K562 (cell line): ENCODE results near the gene ZFAND6. TPM values are rescaled to one million over a fixed set of nuclear protein-coding genes. Genes with fewer than 3 reads are reported as not detected.

Experiments
- ARID1B ChIP-seq: fragments of 450-650 bp; IDR thresholded peaks from 2 replicates; pipeline ENCODE4 v1.6.1; 2016; ENCODE audit warnings: antibody characterized with exemption, mild to moderate bottlenecking, inconsistent platforms
- CAMTA2 ChIP-seq: fragments of 250-450 bp; sonication (Bioruptor Pico); conservative IDR thresholded peaks from 2 replicates; pipeline ENCODE4 v1.5.1; 2022
- CBFA2T3 ChIP-seq: fragments of 450-650 bp; IDR thresholded peaks from 2 replicates; pipeline ENCODE4 v1.6.1; 2017
- CREBBP ChIP-seq: IDR thresholded peaks from one replicate; pipeline ENCODE4 v1.6.1; 2012; ENCODE audit warnings: low read depth, mild to moderate bottlenecking, control low read depth, inconsistent platforms, low read length
- KAT7 ChIP-seq: sonication (generic); formaldehyde crosslinking; IDR thresholded peaks from 2 replicates; pipeline ENCODE4 v1.8.0; 2022; ENCODE audit warnings: missing genetic modification reagents, mild to moderate bottlenecking, borderline replicate concordance
- KDM5B ChIP-seq: fragments of 200-600 bp; sonication (generic); IDR thresholded peaks from 2 replicates; pipeline ENCODE4 v1.6.1; 2012; ENCODE audit warnings: low read depth, mild to moderate bottlenecking, moderate library complexity, low read length, control low read depth, inconsistent platforms; ENCODE audit not compliant: insufficient replicate concordance
- NR3C1 ChIP-seq: sonication (generic); formaldehyde crosslinking; IDR thresholded peaks from 2 replicates; pipeline ENCODE4 v1.8.1; 2022; ENCODE audit warnings: missing genetic modification reagents
- PCBP1 ChIP-seq: fragments of 200-400 bp; formaldehyde crosslinking; IDR thresholded peaks from 2 replicates; pipeline ENCODE4 v1.6.1; 2018; ENCODE audit warnings: mild to moderate bottlenecking, low read depth, low read length; ENCODE audit not compliant: poor library complexity, severe bottlenecking
- POLR2B ChIP-seq: fragments of 450-650 bp; IDR thresholded peaks from 2 replicates; pipeline ENCODE4 v1.6.1; 2018; ENCODE audit warnings: low read depth; ENCODE audit not compliant: partially characterized antibody
- TAF7 ChIP-seq: fragments of 450-650 bp; IDR thresholded peaks from 2 replicates; pipeline ENCODE4 v1.6.1; 2016; ENCODE audit warnings: missing genetic modification characterization, missing compliant biosample characterization
- TBL1XR1 ChIP-seq, 2 experiments: IDR thresholded peaks; 2 replicates each; pipeline ENCODE4 v1.6.1; 2012; ENCODE audit warnings: improper control_type of control experiment in 2 of 2, low read length in 2 of 2, mild to moderate bottlenecking in 1 of 2
- ZBTB7A ChIP-seq: IDR thresholded peaks from 2 replicates; pipeline ENCODE4 v1.6.1; 2011; ENCODE audit warnings: low read depth, mild to moderate bottlenecking, low read length, moderate library complexity, borderline replicate concordance; ENCODE audit not compliant: control insufficient read depth
- ZNF311 ChIP-seq: fragments of 250-450 bp; sonication (Bioruptor Pico); IDR thresholded peaks from 2 replicates; pipeline ENCODE4 v1.4.0; 2020; ENCODE audit warnings: mild to moderate bottlenecking, moderate library complexity
- ZNF586 ChIP-seq: fragments of 450-650 bp; formaldehyde crosslinking; conservative IDR thresholded peaks from 2 replicates; pipeline ENCODE4 v1.4.0; 2020; ENCODE audit warnings: mild to moderate bottlenecking, moderate library complexity
- polyA plus RNA-seq, 8 experiments: library from polyadenylated mRNA; depleted of rRNA in 4 of 8; stranded (reverse) in 5 of 8; unstranded in 3 of 8; fragments of >200 nt; fragmentation: Nextera tagmentation in 2 of 8; fragmentation: Illumina TruSeq in 1 of 8; extraction: Ambion mirVana in 2 of 8; extraction: Trizol in 1 of 8; gene quantifications; 2 replicates each; pipeline versions ENCODE4 v1.2.1 to v1.2.3, GENCODE V29; 2011 to 2014; ENCODE audit warnings: inconsistent platforms in 1 of 8, missing spikeins in 1 of 8
- total RNA-seq, 7 experiments: library from RNA; depleted of rRNA in 6 of 7; stranded (reverse); fragments of >200 nt in 6 of 7; fragmentation: Illumina TruSeq in 2 of 7; extraction: Trizol in 2 of 7; gene quantifications; 2 replicates each; pipeline versions ENCODE4 v1.2.1 to v1.2.3, GENCODE V29; 2011 to 2021; ENCODE audit warnings: low replicate concordance in 1 of 7
- TF ChIP-seq, protein P1 (sequence below), 2 experiments: fragments of 450-650 bp; formaldehyde crosslinking in 1 of 2; IDR thresholded peaks; 2 replicates each; pipeline versions ENCODE4 v1.4.0 to v1.6.1; 2014 to 2020; ENCODE audit warnings: mild to moderate bottlenecking in 2 of 2, borderline replicate concordance in 1 of 2, low read depth in 1 of 2
- TF ChIP-seq, protein P2 (sequence below): fragments of 250-450 bp; sonication (Bioruptor Pico); IDR thresholded peaks from 2 replicates; pipeline ENCODE4 v1.9.0; 2021; ENCODE audit warnings: mild to moderate bottlenecking
- TF ChIP-seq, protein P3 (sequence below): fragments of 250-450 bp; sonication (Bioruptor Pico); IDR thresholded peaks from 2 replicates; pipeline ENCODE4 v1.8.0; 2022; ENCODE audit warnings: inconsistent platforms

Gene ZFAND6
- total and polyA plus RNA-seq, 9 of the 15 experiments (the other 6 are each of a cell fraction or from before 2014, with no cell fraction given): 53.9 to 206 (median 88.9) TPM

GRCh38 chr15:80152896-80153876 is 93.7 kb downstream of the ZFAND6 start, which contains the start of gene FAH (continued):
- TF ChIP-seq, protein P1, sequence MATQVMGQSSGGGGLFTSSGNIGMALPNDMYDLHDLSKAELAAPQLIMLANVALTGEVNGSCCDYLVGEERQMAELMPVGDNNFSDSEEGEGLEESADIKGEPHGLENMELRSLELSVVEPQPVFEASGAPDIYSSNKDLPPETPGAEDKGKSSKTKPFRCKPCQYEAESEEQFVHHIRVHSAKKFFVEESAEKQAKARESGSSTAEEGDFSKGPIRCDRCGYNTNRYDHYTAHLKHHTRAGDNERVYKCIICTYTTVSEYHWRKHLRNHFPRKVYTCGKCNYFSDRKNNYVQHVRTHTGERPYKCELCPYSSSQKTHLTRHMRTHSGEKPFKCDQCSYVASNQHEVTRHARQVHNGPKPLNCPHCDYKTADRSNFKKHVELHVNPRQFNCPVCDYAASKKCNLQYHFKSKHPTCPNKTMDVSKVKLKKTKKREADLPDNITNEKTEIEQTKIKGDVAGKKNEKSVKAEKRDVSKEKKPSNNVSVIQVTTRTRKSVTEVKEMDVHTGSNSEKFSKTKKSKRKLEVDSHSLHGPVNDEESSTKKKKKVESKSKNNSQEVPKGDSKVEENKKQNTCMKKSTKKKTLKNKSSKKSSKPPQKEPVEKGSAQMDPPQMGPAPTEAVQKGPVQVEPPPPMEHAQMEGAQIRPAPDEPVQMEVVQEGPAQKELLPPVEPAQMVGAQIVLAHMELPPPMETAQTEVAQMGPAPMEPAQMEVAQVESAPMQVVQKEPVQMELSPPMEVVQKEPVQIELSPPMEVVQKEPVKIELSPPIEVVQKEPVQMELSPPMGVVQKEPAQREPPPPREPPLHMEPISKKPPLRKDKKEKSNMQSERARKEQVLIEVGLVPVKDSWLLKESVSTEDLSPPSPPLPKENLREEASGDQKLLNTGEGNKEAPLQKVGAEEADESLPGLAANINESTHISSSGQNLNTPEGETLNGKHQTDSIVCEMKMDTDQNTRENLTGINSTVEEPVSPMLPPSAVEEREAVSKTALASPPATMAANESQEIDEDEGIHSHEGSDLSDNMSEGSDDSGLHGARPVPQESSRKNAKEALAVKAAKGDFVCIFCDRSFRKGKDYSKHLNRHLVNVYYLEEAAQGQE (IDR thresholded peaks at IDR 0.05; ENCODE audit: borderline replicate concordance): no peak
- TF ChIP-seq, protein P1 (CRISPR knock-in tag; IDR thresholded peaks at IDR 0.05; ENCODE audit: low read depth): no peak
- TF ChIP-seq, protein P2, sequence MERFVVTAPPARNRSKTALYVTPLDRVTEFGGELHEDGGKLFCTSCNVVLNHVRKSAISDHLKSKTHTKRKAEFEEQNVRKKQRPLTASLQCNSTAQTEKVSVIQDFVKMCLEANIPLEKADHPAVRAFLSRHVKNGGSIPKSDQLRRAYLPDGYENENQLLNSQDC (CRISPR knock-in tag): 0 out of 2 replicates have a peak, but pooled peaks have one; percentile 19
- TF ChIP-seq ZNF311 (CRISPR knock-in tag): no peak
- TF ChIP-seq POLR2B: no peak
- TF ChIP-seq, protein P3, sequence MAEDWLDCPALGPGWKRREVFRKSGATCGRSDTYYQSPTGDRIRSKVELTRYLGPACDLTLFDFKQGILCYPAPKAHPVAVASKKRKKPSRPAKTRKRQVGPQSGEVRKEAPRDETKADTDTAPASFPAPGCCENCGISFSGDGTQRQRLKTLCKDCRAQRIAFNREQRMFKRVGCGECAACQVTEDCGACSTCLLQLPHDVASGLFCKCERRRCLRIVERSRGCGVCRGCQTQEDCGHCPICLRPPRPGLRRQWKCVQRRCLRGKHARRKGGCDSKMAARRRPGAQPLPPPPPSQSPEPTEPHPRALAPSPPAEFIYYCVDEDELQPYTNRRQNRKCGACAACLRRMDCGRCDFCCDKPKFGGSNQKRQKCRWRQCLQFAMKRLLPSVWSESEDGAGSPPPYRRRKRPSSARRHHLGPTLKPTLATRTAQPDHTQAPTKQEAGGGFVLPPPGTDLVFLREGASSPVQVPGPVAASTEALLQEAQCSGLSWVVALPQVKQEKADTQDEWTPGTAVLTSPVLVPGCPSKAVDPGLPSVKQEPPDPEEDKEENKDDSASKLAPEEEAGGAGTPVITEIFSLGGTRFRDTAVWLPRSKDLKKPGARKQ (CRISPR knock-in tag): no peak
- TF ChIP-seq NR3C1 (CRISPR knock-in tag): no peak
- no peak for TF ChIP-seq CBFA2T3
- peak; percentile 13 for TF ChIP-seq KDM5B
- TF ChIP-seq ARID1B: peak; percentile 39; the same call in 1 of the 2 replicates
- TF ChIP-seq ZNF586 (CRISPR knock-in tag): no peak
- TF ChIP-seq CREBBP: no peak
- TF ChIP-seq TBL1XR1 (IDR thresholded peaks at IDR 0.05; ENCODE audit: low read length in 2 of 2): no peak
- TF ChIP-seq KAT7 (CRISPR knock-in tag): no peak
- TF ChIP-seq PCBP1: no peak
- 0 out of 2 replicates have a peak, but pooled peaks have one; percentile 52 for TF ChIP-seq TAF7 (tag)
- TF ChIP-seq ZBTB7A: peak; percentile 60; the same call in 1 of the 2 replicates
- TF ChIP-seq CAMTA2: no peak
